Muscle of leg (tissue), 11 donors: ENCODE results near the gene NRL. TPM values are rescaled to one million over a fixed set of nuclear protein-coding genes. Genes with fewer than 3 reads are reported as not detected.

Experiments
- DNase-seq: peaks from one replicate; pipeline ENCODE4 v3.0.0; 2013
- H3K27ac ChIP-seq: one replicate; pipeline ENCODE4 v1.5.1; 2013; ENCODE audit warnings: mild to moderate bottlenecking, low read length, control low read depth
- H3K27me3 ChIP-seq: one replicate; pipeline ENCODE4 v1.6.1; 2013; ENCODE audit warnings: low read length; ENCODE audit not compliant: control insufficient read depth, insufficient read depth
- H3K36me3 ChIP-seq: one replicate; pipeline ENCODE4 v1.6.1; 2013; ENCODE audit warnings: low read length; ENCODE audit not compliant: control insufficient read depth, insufficient read depth
- H3K4me1 ChIP-seq: one replicate; pipeline ENCODE4 v1.6.1; 2013; ENCODE audit warnings: low read length; ENCODE audit not compliant: control insufficient read depth, insufficient read depth
- H3K4me3 ChIP-seq: one replicate; pipeline ENCODE4 v1.5.1; 2013; ENCODE audit warnings: low read length, control low read depth
- H3K9me3 ChIP-seq: replicated peaks from 2 replicates; pipeline ENCODE4 v1.6.1; 2013; ENCODE audit warnings: low read depth, low read length; ENCODE audit not compliant: control insufficient read depth
- WGBS: methylation state at CpG from one replicate; pipeline ENCODE4 v1.1.5; 2013; ENCODE audit warnings: missing lambda C conversion rate; ENCODE audit not compliant: insufficient coverage; 5-methylcytosine and 5-hydroxymethylcytosine counted together
- polyA plus RNA-seq, 8 donors: library from polyadenylated mRNA; unstranded; fragments of 120-200 nt; gene quantifications; one replicate each; pipeline versions ENCODE4 v1.2.1 to v1.2.3, GENCODE V29; 2013; ENCODE audit warnings: inconsistent platforms in 1 of 8, low replicate concordance in 1 of 8; ENCODE audit not compliant: insufficient read length in 8 of 8, insufficient read depth in 1 of 8
- total RNA-seq: library from RNA; stranded (reverse); fragments of 120-200 nt; gene quantifications from one replicate; pipeline ENCODE4 v1.2.4, GENCODE V29; 2013

Gene NRL
- total and polyA plus RNA-seq, 9 donors, result 0.96 to 2.2 (median 1.8) TPM

- no peaks in the 10 kb centered on the region for H3K36me3 ChIP-seq
- no peaks in the 10 kb centered on the region for H3K4me1 ChIP-seq
- no peaks in the 10 kb centered on the region for H3K9me3 ChIP-seq
- H3K27ac ChIP-seq, result no peak overlapping the region
- no peak overlapping the region for H3K4me3 ChIP-seq
- no peak for DNase-seq
- H3K27me3 ChIP-seq, result peaks cover 34% of the 10 kb centered on the region
- WGBS, result 75% methylated on average over 8 of the region's 11 CpGs
Measured at GRCh38 chr14:24074625-24075484, 39.9 kb downstream of the NRL start.

- Histone ChIP-seq H3K27ac (no peak overlapping the region), H3K9me3 (no peaks in the 10 kb centered on the region), H3K4me3 (no peak overlapping the region), H3K36me3 (no peaks in the 10 kb centered on the region), H3K27me3 (peaks cover 27% of the 10 kb centered on the region), H3K4me1 (no peaks in the 10 kb centered on the region)
- 82% methylated on average over 19 of the region's 26 CpGs for WGBS
- no peak for DNase-seq
Measured at GRCh38 chr14:24072881-24073877, 41.6 kb downstream of the NRL start.

GRCh38 chr14:24072436-24072835 lies 42.3 kb downstream of the NRL start:
- Histone ChIP-seq H3K27me3 (peaks cover 24% of the 10 kb centered on the region), H3K9me3 (no peaks in the 10 kb centered on the region), H3K4me1 (no peaks in the 10 kb centered on the region), H3K4me3 (no peak overlapping the region), H3K36me3 (no peaks in the 10 kb centered on the region), H3K27ac (no peak overlapping the region)
- no peak for DNase-seq
- WGBS, result 74% methylated on average over 3 of the region's 7 CpGs

GRCh38 chr14:24071836-24072430 lies 42.8 kb downstream of the NRL start:
- WGBS, result 69% methylated on average over 12 of the region's 12 CpGs
- Histone ChIP-seq H3K36me3 (no peaks in the 10 kb centered on the region), H3K4me3 (no peak overlapping the region), H3K4me1 (no peaks in the 10 kb centered on the region), H3K9me3 (no peaks in the 10 kb centered on the region), H3K27me3 (peaks cover 21% of the 10 kb centered on the region), H3K27ac (no peak overlapping the region)
- DNase-seq, result no peak

GRCh38 chr14:24071144-24071697 lies 43.5 kb downstream of the NRL start, which contains the start of gene CPNE6:
TSS of gene CPNE6 (plus strand) at chr14:24071562. CDS start at chr14:24072937, 1,375 bp downstream.
- no peak for DNase-seq
- no peak within 1 kb of the TSS for H3K27ac ChIP-seq
- H3K4me1 ChIP-seq, result no peaks in the 10 kb centered on the region
- WGBS, result 51% methylated on average over 14 of the region's 19 CpGs
- no peaks in the 10 kb centered on the region for H3K36me3 ChIP-seq
- no peak within 1 kb of the TSS for H3K4me3 ChIP-seq
- no peaks in the 10 kb centered on the region for H3K9me3 ChIP-seq
- peaks cover 21% of the 10 kb centered on the region for H3K27me3 ChIP-seq

GRCh38 chr14:24070285-24071143 lies 44.2 kb downstream of the NRL start:
- H3K27me3 ChIP-seq, result peaks cover 21% of the 10 kb centered on the region
- no peaks in the 10 kb centered on the region for H3K4me1 ChIP-seq
- 69% methylated on average over 6 of the region's 10 CpGs for WGBS
- H3K9me3 ChIP-seq, result no peaks in the 10 kb centered on the region
- H3K36me3 ChIP-seq, result no peaks in the 10 kb centered on the region
- DNase-seq, result no peak
- H3K4me3 ChIP-seq, result no peak overlapping the region
- H3K27ac ChIP-seq, result no peak overlapping the region

GRCh38 chr14:24069411-24069735 lies 45.4 kb downstream of the NRL start:
- no peak overlapping the region for H3K4me3 ChIP-seq
- H3K4me1 ChIP-seq, result no peaks in the 10 kb centered on the region
- H3K27me3 ChIP-seq, result peaks cover 21% of the 10 kb centered on the region
- no peak overlapping the region for H3K27ac ChIP-seq
- no CpG with 5 or more reads among the region's 6 CpGs for WGBS
- DNase-seq, result no peak
- H3K36me3 ChIP-seq, result no peaks in the 10 kb centered on the region
- H3K9me3 ChIP-seq, result no peaks in the 10 kb centered on the region

- Histone ChIP-seq H3K4me1 (no peaks in the 10 kb centered on the region), H3K27me3 (peaks cover 17% of the 10 kb centered on the region)
- WGBS, result 86% methylated on average over 5 of the region's 10 CpGs
Measured at GRCh38 chr14:24068711-24069410, 45.9 kb downstream of the NRL start.

More at GRCh38 chr14:24068711-24069410, 45.9 kb downstream of the NRL start:
- DNase-seq, result no peak
- Histone ChIP-seq H3K36me3 (no peaks in the 10 kb centered on the region), H3K4me3 (no peak overlapping the region), H3K9me3 (no peaks in the 10 kb centered on the region), H3K27ac (no peak overlapping the region)
